ENCODE data around the gene NAXD. TPM values are rescaled to one million over a fixed set of nuclear protein-coding genes. Genes with fewer than 3 reads are reported as not detected.

NAXD gene
- total RNA-seq, 1 donor from 2014 or later, result 17.7 TPM

DNA sequence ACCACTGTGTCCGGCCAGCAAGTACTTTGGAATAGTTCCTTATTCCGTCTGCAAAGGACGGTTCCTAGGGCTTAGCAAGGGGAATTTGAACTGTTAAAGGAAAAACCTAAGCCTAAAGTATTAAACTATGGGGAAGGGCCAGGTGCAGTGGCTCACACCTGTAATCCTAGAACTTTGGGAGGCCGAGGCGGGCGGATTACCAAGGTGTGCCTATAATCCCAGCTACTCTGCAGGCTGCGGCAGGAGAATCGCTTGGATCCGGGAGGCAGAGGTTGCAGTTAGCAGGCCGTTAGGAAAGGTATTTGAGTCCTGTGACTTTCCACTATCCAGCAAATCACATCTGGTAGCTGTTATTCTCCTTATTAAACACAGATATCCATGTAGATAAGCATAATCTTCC is 44.5 kb upstream of the NAXD start:
- H3K4me3 Mint-ChIP-seq, result no peak overlapping the region
- TF ChIP-seq EZH2phosphoT487 (IDR thresholded peaks at IDR 0.05), result no peak
- TF ChIP-seq, protein P1, sequence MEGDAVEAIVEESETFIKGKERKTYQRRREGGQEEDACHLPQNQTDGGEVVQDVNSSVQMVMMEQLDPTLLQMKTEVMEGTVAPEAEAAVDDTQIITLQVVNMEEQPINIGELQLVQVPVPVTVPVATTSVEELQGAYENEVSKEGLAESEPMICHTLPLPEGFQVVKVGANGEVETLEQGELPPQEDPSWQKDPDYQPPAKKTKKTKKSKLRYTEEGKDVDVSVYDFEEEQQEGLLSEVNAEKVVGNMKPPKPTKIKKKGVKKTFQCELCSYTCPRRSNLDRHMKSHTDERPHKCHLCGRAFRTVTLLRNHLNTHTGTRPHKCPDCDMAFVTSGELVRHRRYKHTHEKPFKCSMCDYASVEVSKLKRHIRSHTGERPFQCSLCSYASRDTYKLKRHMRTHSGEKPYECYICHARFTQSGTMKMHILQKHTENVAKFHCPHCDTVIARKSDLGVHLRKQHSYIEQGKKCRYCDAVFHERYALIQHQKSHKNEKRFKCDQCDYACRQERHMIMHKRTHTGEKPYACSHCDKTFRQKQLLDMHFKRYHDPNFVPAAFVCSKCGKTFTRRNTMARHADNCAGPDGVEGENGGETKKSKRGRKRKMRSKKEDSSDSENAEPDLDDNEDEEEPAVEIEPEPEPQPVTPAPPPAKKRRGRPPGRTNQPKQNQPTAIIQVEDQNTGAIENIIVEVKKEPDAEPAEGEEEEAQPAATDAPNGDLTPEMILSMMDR (IDR thresholded peaks at IDR 0.05), result no peak
- no peak for TF ChIP-seq EZH2 (IDR thresholded peaks at IDR 0.05)
- H3K4me1 Mint-ChIP-seq, result peaks cover 17% of the 10 kb centered on the region
- Histone ChIP-seq H3K27ac (no peak overlapping the region), H3K4me1 (peaks cover 9% of the 10 kb centered on the region), H2AFZ (replicated peaks) (no peak overlapping the region), H3K9ac (no peak overlapping the region), H3K9me3 (ENCODE audit: low read depth) (no peaks in the 10 kb centered on the region), H3K27me3 (no peaks in the 10 kb centered on the region), H3K36me3 (no peaks in the 10 kb centered on the region), H3K4me2 (no peak overlapping the region), H3K4me3 (no peak overlapping the region), H4K20me1 (ENCODE audit: low read depth) (no peaks in the 10 kb centered on the region), H3F3A (ENCODE audit: low read depth) (no peaks in the 10 kb centered on the region), H3K79me2 (ENCODE audit: low read depth) (no peaks in the 10 kb centered on the region)
- DNase-seq (ENCODE audit: low spot score), result no peak
- no peak overlapping the region for H3K27ac Mint-ChIP-seq
- no peaks in the 10 kb centered on the region for H3K9me3 Mint-ChIP-seq
- no peaks in the 10 kb centered on the region for H3K36me3 Mint-ChIP-seq
- peaks cover 5% of the 10 kb centered on the region for H3K27me3 Mint-ChIP-seq (ENCODE audit: insufficient read depth, low read depth)

DNA sequence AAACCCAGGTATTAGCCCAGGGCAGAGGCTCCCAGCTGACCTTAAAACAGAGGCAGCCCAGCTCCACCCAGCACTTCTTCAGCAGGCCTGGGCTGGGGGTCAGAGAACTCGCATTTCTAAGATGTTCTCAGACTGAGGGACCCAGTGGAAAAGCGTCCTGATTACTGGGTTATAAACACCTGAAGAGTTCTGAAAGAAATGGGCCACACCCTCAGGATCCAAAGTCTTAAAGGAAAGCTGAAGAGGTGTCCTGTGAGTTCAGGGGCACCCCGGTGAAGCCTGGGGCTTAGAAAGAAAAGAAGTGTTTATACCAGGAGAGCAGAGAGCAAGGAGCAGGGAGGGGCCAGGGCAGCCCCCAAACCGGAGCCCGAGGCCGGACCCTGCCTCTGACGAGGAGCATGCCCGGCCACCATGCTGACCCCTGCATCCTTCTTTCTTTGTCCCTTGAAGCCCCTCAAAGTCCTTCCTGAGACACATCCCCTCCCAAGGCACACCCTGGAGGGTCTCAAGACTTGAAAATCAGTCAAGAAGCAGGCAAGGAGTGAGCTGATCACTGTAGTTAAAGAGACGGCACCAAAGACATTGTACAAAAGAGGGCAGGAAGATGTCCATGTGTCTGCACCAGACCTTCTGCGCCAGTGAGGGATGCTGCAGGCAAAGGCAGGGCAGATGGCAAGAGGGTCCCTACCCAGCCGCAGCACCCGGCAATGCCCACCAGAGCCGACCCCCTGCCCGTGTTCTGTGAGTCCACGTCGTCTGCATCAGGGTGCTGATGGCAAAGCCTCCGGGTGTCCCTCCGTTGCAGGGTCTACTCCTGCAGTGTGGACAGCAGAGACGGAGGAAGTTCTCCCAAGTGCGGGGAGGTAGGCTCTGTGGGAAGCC is 43.2 kb upstream of the NAXD start:
- no peak overlapping the region for H3K9ac ChIP-seq
- H3K27me3 Mint-ChIP-seq (ENCODE audit: insufficient read depth, low read depth), result peaks cover 8% of the 10 kb centered on the region
- no peak overlapping the region for H3K4me3 ChIP-seq

DNA sequence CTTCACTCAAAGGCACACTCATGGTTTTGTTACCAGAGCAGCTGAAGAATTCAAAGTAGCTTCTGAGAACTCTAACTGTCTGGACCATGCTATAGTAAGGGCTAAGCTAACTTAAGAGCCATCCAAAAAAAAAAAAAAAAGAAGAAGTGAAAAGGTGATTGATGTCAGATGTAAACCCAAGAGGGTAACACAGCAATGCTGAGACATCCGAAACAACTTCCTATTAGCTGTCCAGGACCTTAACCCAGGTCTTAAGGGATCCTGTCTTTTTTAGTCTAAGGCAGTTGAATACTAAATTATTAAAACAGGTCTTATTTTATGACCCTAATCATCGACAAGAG is 42.6 kb upstream of the NAXD start:
- no peaks in the 10 kb centered on the region for H3K9me3 Mint-ChIP-seq
- Histone ChIP-seq H3F3A (ENCODE audit: low read depth) (no peaks in the 10 kb centered on the region), H3K4me2 (no peak overlapping the region), H3K79me2 (ENCODE audit: low read depth) (no peaks in the 10 kb centered on the region), H3K4me1 (peaks cover 9% of the 10 kb centered on the region), H2AFZ (replicated peaks) (no peak overlapping the region), H3K9me3 (ENCODE audit: low read depth) (no peaks in the 10 kb centered on the region), H3K27me3 (no peaks in the 10 kb centered on the region), H3K36me3 (no peaks in the 10 kb centered on the region), H3K27ac (no peak overlapping the region), H3K9ac (no peak overlapping the region), H3K4me3 (no peak overlapping the region), H4K20me1 (ENCODE audit: low read depth) (no peaks in the 10 kb centered on the region)
- no peak overlapping the region for H3K4me3 Mint-ChIP-seq
- DNase-seq (ENCODE audit: low spot score), result no peak
- no peaks in the 10 kb centered on the region for H3K36me3 Mint-ChIP-seq
- peaks cover 20% of the 10 kb centered on the region for H3K4me1 Mint-ChIP-seq
- H3K27ac Mint-ChIP-seq, result no peak overlapping the region
- no peak for TF ChIP-seq EZH2phosphoT487 (IDR thresholded peaks at IDR 0.05)
- TF ChIP-seq EZH2 (IDR thresholded peaks at IDR 0.05), result no peak
- TF ChIP-seq, protein P1 (IDR thresholded peaks at IDR 0.05), result no peak
- H3K27me3 Mint-ChIP-seq (ENCODE audit: insufficient read depth, low read depth), result peaks cover 8% of the 10 kb centered on the region

More for the DNA sequence above, 43.2 kb upstream of the NAXD start:
- TF ChIP-seq, protein P1 (IDR thresholded peaks at IDR 0.05), result no peak
- TF ChIP-seq EZH2 (IDR thresholded peaks at IDR 0.05) (no peak), EZH2phosphoT487 (IDR thresholded peaks at IDR 0.05) (no peak)
- Mint-ChIP-seq H3K36me3 (no peaks in the 10 kb centered on the region), H3K4me1 (peaks cover 20% of the 10 kb centered on the region), H3K9me3 (no peaks in the 10 kb centered on the region), H3K27ac (no peak overlapping the region), H3K4me3 (no peak overlapping the region)
- DNase-seq (ENCODE audit: low spot score), result no peak
- H3K4me1 ChIP-seq, result peaks cover 9% of the 10 kb centered on the region
- no peak overlapping the region for H3K4me2 ChIP-seq
- H3F3A ChIP-seq (ENCODE audit: low read depth), result no peaks in the 10 kb centered on the region
- no peak overlapping the region for H2AFZ ChIP-seq (replicated peaks)
- no peaks in the 10 kb centered on the region for H3K36me3 ChIP-seq
- no peaks in the 10 kb centered on the region for H3K27me3 ChIP-seq
- H3K79me2 ChIP-seq (ENCODE audit: low read depth), result no peaks in the 10 kb centered on the region
- H3K9me3 ChIP-seq (ENCODE audit: low read depth), result no peaks in the 10 kb centered on the region
- H4K20me1 ChIP-seq (ENCODE audit: low read depth), result no peaks in the 10 kb centered on the region
- no peak overlapping the region for H3K27ac ChIP-seq
